NCI-H2196 treated with DMSO at 0.1 percent for 48 hours (cell line): Measurements from ENCODE around the gene SEL1L.
"Not testable (repeated sequence)": the region's sequence is repeated elsewhere in the genome, so short reads cannot be mapped to it uniquely, and the experiment has no call there.

Experiments
- DNase-seq: peaks from one replicate; lab custom pipeline; 2025; ENCODE audit not compliant: unreplicated experiment; lab: John Stamatoyannopoulos, UW

Gene SEL1L

DNA sequence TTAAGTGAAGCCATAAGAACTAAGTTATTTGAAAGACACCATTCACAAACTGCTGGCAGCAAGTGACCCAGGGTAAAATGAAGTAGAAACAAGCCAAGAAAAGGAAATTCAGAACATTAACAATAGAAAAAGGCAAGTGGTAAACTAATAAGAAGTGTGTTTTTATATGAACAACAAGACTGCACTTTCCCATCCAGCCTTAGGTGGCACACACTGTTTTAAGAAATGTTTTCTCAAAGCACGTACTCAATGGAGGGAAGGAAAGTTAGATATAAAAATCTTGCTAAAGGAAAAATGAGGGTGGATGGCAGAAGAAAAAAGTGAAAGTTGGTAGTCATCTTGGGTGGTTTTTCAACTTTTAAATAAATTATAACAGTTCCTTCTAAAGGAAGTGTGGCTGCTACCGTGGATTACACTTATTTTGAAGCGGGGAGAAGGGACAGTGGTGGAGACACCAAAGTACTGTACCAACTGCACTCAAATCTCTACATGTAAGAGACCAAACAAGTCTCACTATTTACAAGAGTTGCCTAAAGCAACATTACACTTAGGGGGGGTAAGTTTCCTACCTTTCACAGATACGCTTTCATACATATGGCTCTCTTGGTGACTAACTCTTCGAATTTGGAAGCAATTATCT, 58.8 kb downstream of the SEL1L start:
- no peak for DNase-seq

- no peak for DNase-seq
Observed at GRCh38 chr14:81474148-81474492, 59.5 kb downstream of the SEL1L start.

DNA sequence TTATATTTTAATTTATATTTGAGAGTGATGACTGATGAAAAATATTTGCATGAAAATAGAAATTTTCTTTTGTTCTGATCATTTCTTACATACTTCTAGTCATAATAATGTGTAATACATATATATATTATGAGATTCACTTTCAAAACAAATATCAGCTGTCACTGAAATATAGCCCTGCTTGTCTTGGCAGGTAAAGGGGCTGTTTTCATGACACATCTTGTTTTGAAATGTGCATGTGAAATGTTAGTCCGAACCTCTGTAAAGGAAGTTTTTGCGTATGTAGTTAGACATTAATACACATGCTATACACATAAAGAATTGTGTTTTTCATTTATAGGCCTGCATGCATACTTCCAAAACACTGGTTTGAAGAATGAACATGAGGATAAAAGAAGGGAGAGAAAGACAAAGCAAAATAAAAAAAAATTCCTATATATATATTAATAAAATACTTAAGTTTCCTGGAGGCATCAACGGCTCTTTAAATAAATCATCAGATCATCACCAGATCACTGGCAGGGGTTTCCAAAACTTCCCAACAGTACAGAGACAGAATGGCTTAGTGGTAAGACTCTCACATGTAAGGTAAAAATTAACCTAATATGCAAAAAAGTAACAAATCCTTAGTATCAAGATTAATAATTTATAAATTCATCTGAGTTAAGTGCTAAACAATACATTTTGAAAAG, 60.1 kb downstream of the SEL1L start:
- DNase-seq, result no peak

DNA sequence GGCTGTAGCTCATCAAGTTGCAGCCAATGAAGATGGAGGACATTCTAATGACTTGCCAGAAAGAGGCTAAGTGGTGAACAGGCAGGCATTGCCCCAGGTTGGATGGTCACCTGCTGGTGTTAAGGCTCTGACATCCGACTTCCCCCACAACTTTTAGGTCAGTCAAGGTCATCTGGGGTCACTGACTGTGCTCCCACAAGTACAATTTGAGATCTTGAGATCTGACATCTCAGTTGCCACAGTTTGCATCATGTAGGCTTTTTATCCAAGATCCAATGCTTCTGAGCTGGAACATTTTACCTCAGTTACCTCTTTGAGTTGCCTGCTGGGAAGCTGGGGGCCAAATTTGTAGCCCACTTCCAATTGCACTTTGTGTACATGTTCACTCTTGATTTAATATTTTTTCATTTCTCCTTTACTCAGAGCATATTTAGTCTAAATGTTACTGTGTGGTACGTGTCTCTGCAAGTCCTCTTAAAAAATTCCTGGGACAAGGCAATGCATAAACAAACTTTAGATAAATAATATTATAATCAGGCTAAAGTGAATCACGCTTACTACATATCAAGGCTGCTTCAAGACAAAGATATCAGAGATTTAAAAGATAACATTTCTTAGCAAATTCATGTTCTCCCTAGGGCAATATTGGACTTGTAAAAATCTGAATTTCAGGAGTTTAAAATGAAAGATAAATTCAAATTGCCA, 61.4 kb downstream of the SEL1L start:
- DNase-seq, result no peak

DNA sequence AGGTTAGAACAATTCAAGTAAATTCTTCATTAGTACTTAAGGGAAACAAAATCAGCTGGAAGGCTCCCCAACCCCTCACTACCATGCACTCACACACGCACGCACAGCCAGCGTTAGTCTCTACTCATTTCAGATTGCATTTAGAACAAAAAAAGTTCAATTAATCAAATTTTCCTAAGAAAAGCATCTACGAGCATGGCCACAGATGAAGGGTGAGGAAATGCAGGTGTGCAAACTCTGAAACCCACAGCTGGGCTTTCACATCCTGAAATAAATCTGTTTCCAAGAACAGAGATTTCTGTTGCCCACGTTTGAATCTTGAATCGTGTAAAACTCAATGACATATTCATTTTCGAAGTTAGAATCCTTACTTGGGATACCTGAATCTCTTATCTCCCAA, 62.6 kb downstream of the SEL1L start:
- DNase-seq, result no peak

DNA sequence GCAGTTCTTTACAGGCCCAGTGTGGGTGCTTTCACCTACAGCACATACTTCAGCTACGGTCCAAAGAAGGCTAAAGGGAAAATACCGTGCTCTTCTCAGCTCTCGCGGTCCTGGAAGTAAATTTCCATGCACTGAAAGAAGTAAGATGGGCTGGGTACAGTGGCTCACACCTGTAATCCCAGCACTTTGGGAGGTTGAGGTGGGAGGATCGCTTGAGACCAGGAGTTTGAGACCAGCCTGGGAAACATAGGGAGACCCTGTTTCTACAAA, 63.2 kb downstream of the SEL1L start:
- not testable (repeated sequence) for DNase-seq

- DNase-seq, result no peak
Observed at GRCh38 chr14:81466854-81467253, 66.8 kb downstream of the SEL1L start.

GRCh38 chr14:81465507-81466228, 68.0 kb downstream of the SEL1L start:
- DNase-seq, result no peak

- not testable (repeated sequence) for DNase-seq
Observed at GRCh38 chr14:81465003-81465392, 68.7 kb downstream of the SEL1L start.

GRCh38 chr14:81464253-81465002, 69.2 kb downstream of the SEL1L start:
- no peak for DNase-seq

DNA sequence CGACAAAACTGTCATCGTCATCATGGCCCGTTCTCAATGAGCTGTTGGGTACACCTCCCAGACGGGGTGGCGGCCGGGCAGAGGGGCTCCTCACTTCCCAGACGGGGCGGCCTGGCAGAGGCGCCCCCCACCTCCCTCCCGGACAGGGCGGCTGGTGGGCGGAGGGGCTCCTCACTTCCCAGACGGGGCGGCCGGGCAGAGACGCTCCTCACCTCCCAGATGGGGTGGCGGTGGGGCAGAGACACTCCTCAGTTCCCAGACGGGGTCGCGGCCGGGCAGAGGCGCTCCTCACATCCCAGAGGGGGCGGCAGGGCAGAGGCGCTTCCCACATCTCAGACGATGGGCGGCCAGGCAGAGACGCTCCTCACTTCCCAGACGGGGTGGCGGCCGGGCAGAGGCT, 71.3 kb downstream of the SEL1L start:
- not testable (repeated sequence) for DNase-seq

DNA sequence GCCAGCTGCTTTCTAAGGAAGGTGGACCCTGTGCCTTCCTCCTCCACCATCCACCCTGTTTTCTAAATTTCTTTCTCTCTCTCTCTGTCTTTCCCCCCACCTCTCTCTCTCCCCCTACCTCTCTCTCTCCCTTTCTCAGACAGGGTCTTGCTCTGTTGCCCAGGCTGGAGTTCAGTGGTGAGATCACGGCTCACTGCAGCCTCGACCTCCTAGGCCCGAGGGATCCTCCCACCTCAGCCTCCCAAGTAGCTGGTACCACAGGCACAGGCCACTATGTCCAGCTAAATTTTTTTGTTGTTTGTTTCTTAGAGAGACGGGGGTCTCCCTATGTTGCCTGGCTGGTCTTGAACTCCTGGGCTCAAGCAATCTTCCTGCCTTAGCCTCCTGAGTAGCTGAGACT, 73.7 kb downstream of the SEL1L start:
- no peak for DNase-seq

GRCh38 chr14:81458352-81458751, 75.3 kb downstream of the SEL1L start:
- no peak for DNase-seq

- DNase-seq, result no peak
Observed at GRCh38 chr14:81455390-81455789, 78.3 kb downstream of the SEL1L start.

DNA sequence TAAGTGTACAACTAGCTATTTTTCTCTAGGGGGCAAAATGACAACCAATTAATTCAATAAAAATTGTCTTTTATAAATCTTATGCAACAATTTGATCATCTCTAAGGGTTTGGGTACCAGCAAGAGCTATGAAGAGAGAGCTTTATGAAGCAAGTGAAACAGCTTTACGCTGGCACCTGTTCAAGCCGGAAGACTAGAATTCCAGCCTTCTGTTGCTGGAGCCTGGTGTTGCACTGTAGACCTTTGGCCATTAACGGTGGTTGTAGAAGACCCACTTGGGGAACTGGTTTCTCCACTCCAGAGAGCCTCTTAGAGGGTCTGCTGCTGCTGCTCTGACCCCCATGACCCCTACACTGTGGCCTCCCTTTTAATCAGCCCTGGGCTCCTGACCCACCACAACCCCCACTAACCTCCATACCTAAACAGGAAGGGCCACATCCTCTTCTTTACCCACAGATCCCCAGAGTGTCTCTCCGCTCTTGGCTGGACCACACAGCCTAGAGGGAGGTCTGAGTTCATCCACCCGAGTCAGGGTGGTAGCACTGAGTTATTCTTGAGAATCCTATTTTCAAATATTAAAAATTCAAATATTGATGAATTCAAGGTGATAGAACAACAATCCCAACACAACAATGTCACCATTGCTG, 79.0 kb downstream of the SEL1L start:
- DNase-seq, result no peak

DNA sequence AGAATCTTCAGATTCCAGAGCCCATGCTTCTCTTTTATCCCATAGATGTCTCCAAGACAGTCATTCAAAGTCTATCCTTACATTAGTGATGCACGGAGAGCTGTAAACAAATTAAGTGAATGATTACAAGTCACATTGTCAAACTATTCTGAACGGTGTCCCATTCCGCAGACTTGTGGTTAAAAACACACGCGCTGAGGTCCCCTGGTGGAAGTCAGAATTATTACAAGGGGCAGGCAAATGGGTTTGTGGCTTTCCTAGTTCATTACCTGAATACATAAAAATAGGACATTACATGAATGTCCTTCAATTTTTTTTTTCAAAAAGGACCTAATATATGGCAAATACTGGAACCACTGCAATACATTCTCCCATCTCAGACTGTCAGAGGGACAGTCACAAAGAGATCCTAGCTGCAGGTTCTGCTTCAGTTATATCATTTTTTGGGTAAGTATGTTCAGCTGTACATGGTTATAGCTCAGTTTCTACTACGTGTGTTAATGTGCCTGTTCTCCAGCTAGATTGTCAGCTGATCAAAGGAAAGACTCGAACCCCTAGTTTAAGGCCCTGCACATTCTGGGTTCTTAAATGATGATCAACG, 80.4 kb downstream of the SEL1L start:
- no peak for DNase-seq

- DNase-seq, result no peak
Observed at GRCh38 chr14:81452341-81453133, 81.1 kb downstream of the SEL1L start.

DNA sequence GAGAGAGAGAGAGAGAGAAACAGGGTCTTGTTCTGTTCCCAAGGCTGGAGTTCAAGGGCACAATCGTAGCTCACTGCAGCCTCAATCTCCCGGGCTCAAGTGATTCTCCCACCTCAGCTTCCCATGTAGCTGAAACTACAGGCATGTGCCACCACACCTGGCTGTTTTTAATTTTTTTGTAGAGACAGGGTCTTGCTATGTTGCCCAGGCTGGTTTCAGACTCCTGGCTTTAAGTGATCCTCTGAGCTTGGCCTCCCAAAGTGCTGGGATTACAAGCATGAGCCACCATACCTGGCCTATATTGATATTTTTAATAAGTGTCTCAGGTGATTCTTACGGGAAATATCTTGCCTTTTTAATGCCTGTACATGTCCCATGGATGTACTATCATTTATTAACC, 82.7 kb downstream of the SEL1L start:
- DNase-seq, result no peak

DNA sequence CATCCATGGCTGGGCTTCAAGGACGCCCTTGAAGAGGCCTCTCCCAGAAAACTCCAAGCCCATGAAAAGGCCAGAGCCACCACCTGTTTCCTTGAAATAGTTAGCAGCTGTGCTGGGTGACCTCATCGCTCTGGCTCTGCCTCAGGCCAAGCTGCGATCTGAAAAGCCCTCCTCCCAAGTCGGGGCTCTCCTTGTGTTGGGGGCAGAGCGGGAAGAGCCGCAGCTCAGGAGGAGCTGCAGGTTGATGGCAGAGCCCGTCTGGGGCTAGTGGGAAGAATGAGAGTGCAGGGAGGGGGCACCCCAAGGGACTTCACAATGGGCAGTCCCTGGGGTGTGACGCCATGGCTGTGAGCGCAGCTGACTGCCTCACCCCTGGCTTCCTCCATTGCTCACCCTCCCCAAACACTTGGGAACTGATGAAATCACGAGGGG, 83.5 kb downstream of the SEL1L start:
- no peak for DNase-seq

DNA sequence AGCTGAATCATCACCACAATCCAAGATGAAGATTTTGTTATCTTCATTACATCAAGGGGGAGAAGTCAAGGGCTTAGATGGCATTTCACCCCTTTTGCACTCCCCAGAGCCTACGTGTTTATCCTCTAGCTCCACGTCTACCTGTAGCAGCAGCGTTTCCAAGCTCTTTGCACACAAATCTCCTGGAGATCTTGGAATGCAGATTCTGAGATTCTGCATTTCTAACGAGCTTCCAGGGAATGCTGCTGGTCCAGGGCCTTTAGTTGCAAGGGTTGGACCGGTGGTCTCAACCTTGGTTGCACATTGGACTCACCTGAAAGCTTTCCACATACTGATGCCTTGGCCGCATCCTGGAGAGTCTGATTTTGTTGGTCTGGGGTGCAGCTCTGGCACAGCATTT, 84.1 kb downstream of the SEL1L start:
- DNase-seq, result no peak
